Activated CD4-positive, alpha-beta T cell treated with anti-CD3 and anti-CD28 coated beads, Interleukin-2, amount 50 U/mL, for 24 hours (primary cell): Measurements from ENCODE around the gene CSF1.

Experiments
- DNase-seq, 2 donors: peaks; one replicate each; pipeline ENCODE4 v3.0.0-alpha.2; 2020; ENCODE audit warnings: low read depth in 1 of 2, low spot score in 1 of 2

Gene CSF1

DNA sequence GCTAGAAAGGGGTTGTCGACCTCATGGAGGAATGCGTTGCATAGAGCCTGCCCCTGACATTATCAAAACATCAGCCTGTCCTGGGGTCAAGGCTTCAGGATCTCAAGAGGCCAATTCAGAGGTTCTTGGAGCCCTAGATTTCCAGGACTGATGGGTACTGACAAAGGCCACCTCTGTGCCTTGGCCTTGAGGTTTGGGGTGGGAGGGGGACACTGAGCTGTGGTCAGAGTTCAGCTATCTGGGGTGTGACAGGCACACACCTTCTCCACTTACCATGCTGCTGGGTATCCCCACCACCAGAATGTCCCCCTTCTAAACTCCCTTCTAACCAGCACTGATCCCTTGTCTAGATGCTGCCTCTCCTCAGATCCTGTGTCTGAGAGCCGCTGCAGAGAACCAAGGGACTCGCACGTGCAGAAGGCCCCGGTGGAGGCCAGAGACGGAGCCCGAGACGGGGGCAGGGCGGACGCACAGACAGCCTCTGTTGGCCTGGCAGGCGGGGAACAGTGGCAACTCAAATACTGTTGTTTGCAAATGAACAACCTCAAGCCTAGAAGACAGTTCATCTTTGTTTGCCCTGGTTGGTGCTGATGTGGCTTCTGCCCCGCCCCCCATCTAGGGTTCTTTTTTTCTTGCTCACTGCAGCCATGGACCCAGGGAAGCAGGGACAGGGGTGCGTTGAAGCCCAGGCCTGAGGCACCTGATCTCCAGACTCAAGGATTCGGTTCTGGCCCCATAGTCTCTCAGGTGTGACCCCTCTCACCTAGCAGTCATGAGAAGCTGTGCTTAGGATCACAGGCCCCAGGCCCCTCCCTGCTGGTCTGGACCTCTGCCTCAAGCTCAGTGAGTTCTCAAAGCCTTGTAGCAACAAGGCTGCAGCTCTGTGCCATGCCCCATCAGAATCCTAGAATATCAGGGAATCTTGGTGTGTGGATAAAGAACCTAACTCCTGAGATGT is 28.1 kb upstream of the CSF1 start:
- no peak for DNase-seq

DNA sequence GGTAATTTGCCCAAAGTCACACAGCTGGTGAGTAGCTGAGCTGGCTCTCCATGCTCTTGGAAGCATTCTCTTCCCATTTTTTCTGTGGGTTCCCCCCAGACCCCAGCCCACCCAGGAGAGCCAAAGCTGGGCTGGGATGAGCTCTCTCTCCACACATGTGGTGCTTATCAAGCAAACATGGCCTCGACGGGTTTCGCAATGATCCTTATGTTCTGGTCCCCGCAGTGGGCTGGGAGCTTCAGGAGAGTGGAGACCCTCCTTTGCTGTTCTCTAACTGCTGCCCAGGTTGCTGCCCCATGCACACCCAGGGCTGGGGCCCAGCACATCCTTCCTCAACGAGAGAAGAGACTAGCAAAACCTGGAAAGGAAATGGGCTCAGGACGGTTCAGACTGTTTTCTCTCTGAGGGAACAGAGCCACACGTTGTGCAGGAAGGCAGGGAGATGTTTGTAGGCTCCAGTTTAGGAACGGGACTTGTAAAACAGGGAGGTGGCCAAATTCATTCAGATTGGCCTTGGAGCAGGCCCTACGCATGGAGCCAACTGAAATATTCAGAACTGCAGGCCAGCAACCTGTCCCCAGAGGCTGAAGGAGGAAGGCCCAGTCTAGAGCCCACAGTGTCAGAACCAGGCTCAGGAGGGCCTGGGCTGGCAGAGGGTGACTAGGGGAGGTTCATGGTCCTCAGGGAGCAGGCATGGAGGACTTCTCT is 27.2 kb upstream of the CSF1 start:
- no peak for DNase-seq

DNA sequence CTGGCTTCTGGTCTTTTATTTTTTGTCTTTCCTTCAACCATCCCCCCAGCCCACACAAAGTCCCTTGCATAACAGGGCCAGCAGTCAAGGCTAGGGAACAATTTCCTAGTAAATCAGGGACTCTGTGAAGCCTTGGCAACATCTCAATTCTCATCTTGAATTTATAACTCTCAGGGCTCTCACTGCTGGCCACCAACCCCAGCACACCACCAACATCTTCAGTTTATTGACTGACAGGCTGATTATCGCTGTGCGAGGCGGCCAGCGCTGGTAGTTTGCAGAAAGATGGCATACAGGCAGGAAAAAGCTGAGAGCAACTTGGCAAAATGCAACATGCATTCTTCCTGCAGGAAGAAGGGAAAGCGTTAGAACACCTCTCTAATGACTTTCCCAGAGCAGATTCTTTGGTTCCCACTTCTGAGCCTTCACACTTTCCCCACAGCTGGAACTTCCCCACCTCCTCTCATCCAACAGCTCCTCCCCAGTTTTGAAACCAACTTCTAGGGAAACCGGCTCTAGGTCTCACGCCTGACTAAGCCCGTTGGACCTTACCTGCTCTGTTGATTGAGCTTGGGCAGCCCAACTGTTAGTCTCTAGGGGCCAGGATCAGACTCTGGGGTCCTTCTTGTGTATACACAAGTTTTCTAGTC is 26.3 kb upstream of the CSF1 start:
- no peak for DNase-seq

DNA sequence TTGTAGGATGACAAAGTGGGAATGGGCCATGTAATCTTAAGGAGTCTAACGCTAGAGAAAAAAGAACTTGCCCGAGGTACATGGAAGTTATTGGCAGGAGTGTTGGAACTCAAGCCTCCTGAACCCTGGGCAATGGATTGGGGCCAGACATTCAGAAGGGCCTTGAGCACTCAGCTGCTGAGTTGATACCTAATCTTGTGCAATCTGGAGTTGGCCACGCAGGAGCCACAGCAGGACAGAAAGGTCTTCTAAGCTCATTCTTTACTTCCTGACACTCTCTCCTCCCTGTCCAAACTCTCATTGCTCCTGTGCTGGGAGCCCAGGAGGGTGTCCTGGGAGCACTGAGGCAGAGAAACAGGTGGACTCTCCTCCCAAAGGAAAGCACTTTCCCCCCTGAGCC is 25.1 kb upstream of the CSF1 start:
- DNase-seq: no peak

DNA sequence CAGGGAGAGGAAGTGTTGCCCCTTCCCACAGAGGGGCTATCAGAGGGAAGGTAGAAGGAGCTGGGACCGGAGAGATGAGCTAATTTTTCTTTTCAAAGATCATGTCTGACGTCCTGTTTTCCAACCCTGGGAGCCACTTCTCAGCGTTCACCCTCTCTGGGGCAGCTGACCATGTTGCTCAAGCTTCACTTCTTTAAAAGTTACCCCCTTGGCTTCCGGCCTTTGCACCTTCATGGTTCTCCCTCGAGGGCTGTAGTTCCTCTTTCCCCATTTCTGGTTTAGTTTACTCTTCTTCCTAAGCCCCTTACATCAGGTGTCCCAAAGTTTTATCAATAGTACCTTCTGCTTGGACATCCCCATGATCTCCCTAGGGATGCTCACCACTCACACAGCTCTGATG is 23.8 kb upstream of the CSF1 start:
- DNase-seq: no peak

DNA sequence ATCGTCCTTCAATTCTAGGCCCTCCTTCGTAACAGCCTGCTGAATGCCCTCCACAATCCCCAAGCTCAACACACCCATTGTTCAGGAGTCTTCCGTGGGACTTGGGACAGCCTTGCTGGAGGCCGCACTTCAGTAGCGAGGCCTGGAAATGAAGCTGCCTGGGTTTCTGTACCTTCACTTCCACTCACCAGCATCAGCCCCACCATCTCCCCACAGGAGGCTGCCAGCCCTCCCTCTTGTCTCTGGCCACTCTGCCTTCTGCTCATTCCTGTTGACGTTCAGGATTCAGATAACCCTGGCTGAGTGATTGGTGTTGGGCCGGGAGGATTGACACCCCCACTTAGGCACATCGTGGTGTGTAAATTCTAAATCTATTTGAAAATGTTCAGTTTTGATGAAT is 23.4 kb upstream of the CSF1 start:
- no peak for DNase-seq

DNA sequence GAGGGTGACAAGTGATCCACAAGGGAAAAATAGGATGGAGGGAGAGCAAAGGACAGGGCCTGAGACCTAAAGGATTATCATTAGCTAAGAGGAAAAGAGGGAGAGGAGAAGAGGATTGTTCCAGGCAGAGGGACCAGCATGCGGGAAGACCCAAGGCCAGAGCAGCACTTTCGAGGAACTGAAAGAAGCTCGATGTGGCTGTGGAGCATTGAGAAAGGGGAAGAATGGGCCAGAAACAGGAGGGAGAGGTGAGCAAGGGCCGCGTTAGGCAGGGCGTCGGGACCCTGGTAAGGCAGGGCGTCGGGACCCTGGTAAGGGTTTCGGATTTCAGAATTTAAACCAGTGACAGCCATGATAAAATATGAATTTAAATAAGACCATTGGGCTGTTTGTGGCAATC is 22.8 kb upstream of the CSF1 start:
- DNase-seq: no peak

DNA sequence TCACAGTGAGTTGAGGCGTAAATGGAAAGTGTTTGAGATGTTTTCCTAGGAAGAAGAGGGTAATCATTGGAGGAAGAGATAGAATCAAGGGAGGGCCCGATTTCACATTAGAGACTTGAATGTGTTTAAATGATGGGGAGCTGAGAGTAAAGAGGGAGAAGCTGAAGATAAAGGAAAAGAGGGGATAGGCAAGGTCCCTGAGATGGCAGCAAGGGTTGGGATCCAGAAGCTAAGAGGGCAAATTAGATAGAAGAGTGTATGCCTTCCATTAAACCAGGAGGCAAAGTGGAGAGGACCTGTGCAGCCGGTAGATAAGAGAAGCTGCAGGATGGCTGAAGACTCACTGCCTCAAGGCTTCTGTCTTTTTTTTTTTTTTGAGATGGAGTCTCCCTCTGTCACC is 21.6 kb upstream of the CSF1 start:
- no peak for DNase-seq

DNA sequence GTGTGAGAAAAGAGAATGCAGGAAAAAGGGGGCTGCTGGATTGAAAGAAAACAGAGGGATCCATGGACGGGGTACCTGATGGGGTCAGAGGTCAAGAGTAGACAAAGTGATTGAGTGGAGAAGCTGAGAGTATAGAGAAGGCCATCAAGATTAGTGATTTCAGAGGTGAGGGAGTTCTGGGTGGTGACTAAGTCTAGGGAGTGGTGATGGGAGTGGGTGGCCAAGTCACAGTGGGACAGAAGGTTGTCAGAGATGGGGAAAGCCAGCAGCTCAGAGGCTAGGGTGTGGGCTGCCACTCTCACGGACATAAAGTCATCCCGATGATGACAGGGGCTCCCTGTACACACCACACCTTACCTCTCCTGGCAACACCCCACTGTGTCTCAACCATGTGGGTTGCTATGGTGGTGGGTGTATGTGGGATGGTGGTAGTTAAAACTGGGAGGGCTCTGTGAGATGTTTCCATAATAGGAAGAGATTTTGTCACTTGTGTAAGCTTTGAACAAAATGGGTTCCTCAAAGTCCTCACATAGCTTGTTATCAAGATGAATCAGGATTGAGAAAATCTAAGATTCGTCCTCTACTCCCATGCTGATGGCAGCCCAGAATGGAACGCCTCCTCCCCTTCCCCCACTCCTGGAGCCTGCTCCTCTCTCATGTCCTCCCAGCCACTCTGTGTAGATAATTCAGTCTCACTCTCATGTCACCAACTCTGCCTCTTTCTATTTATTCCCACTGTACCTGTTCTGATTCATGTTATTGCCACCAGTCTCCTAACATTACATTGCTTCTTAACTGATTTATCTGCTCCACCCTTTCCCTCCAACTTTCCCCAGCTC is 20.3 kb upstream of the CSF1 start:
- peak in 1 of 2 donors; percentile 52 for DNase-seq

DNA sequence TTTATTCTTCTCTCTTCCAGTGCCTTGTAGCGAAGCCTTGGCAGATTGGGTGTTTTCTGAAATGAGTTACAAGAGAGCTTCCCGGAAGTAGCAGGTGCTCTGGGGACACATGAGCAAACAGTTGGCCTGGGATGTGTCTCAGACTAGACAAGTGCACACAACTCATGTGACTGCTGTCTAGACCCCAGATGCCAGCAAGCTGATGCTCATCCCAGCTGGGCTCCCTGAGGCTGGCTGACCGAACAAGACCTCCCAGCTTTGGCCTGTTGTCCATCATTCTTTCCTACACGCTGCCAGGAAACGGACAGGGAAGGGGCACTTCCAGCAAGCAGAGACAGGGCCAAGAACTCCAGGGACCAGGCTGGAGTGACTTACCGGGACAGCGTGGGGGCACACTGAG is 18.7 kb upstream of the CSF1 start:
- no peak for DNase-seq

DNA sequence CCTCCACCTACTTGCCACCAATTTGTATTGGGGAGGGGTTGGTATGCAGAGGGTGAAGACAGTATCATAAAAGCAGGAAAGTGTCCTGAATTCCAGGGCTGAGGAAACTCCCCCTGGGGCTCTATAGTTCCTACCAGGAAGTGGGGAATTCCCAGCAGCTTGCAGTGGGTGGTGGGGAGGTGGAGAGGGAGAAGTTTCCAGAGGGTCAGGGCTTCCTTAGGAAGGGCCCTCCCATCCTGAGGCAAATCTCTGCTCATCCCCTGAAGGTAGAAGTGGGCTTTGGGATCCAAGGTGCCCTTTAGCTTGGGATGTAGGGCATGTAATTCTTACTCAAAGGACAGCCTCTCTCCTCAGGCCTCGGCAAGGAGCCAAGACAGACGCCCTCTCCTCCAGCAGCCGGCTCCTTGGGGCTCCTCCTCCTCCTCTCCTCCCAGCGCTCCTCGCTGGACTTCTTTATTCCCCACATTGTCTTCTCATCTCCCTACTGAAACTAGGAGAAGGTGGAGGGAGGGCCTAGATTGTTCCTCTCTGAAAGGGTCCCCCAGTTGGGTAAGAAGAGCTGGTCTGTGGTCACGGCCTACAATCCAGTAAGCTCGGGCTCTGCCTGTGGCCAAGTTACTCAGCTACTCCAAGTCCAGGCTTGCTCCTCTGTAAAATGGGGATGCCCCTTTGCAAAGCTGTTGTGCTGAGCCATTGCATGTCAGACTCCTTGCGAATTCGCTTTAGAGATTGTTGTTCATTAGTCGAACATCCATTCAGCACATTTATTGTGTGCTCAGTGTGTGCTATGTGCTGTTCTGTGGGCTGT is 17.9 kb upstream of the CSF1 start:
- no peak for DNase-seq

DNA sequence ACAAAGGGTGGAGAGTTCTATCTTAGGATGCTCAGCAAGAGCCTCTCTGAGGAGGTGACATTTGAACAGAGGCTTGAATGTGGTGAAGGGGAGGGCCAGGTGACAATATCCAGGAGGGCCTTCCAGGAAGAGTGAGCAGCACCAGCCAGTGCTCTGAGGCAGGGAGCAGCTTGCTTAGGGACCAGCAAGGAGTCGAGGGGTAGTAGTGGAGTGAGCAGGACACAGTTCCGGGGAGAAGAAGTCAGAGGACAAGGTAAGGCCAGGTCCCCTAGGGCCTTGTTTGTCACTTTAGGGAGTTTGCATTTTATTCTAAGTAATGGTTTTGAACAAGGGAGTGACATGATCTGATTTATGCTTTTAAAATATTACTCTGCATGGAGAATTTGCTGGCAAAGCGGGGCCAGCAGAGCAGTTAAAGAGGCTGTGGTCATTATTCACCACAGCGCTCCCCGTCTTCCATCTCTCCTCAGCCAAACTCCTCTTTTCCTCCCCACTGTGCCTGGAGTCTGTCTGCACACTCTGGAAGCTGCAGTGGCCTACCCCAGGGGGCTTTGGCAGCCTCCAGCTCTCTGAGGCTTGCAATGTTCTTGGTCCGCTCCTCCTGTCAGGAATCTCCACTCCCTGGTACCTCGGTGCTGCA is 17.0 kb upstream of the CSF1 start:
- DNase-seq: no peak

DNA sequence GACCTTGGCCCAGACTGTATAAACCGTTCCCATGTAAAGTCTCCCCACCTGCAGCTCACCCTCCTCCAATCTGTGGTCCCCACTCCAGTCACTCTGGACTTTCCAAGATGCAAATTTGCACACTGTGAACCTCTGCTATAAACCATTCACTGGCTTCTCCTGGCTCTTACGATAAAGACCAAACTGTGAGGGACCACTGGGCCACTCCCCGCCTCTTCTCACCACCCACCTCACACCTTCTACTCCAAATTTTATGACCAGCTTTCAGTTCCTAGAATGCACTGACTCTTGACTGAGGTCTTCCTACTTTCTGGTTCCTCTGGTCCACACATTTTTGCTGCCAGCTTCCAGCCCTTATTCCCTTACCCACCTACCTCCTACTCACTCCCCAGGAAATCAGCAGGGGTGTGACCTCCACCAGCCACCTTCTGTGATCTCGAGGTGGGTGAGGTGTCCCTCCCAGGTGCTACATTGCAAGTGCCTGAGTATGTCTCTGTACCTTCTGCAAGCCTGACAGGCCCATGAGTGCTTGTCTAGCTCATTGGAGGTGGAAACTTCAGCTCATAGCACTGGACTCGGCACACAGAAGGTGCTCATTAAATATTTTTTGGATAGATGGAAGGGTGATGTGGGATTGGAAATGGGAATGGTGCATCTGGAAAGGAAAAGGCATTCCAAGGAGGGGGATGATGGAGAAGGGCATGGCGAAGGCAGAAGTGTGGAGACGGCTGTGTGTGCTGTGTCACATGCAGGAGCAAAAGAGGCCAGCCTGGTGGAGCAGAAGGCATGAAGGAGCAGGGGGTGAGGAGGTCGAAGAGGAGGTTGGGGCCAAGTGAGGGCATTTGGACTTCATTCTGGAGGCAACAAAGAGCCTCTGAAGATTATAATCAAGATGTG is 15.6 kb upstream of the CSF1 start:
- DNase-seq: no peak

DNA sequence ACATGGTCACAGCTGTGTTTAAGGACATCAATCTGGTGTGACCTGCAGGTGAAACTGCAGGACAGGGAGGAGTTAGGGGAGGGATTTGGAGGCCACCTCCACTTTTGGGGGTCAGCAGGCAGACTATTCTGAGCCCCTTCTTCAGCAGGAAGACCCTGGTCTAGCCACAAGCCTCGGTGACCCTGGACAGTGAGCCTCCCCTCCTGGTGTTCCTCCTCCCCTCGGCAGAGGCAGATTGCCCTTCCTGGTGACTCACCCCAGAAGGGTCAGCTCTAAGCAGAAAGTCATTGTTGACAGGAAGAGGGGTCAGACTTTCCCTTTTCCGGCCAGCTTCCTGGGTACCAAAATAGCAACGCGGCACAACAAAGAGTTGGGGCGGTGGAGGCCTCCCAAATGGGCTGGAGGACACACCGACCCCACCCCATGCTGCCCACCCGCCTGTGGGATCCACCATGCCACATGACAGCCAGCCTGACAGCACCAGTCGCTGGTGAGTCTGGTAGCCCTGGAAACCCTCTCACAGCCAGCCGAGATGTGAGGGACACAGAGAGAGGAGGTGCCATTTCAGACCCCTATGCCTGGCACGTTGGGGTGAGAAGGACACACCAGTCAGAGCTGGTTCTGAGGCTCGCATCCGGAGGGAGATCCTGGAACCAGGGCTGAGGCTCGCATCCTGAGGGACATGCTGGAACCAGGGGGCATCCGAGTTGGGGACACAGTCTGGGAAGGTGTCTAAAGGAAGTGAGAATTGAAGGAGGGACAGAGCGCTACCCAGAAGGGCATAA is 14.7 kb upstream of the CSF1 start:
- DNase-seq: no peak

DNA sequence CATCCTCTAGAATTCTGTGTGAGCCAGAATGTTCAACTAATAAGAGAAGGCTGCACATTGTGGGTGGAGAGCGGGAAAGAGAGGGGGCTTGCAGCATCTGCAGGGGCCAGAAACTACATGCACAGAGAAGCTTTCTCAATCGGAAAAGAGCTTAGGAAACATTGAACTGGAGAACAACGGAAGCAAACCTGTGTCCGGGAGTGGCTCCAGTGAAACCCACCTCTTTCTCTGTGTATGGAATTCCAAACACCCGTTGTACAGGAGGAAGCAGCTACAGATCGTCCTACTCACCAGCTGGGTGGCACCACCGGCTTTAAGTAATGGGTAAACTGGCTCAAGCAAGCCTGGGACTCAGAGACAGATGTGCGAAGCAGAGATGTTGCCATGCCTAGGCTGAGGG is 14.0 kb upstream of the CSF1 start:
- DNase-seq: no peak

DNA sequence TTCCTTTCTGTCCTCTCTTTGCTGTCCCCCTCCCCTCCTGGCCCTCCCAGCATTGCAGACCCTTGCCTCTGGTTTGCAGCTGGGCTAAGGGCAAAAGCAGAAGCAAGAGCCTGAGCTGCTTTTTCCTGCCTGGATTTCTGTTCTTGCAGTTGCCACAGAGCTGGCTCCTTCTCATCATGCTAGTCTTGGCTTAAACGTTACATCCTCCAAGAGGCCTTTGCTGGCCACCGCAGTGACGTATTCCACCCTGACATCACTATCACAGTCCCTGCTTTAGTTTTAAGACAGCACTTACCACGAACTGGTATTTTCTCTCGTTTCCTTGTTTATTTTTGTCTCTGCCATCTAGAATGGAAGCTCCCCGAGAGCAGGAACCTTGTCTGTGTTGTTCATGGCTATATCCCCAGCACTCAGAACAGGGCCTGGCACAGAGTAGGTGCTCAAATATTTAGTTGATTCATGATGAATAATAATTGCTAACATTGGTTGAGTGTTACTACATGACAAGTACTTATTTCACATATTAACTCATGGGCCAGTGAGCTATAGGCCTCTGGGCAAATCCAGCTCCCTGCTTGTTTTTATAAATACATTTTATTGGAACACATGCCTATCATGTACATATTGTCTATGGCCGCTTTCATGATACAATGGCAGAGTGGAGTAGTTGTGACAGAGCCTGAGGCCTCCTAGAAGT is 13.2 kb upstream of the CSF1 start:
- DNase-seq: no peak

DNA sequence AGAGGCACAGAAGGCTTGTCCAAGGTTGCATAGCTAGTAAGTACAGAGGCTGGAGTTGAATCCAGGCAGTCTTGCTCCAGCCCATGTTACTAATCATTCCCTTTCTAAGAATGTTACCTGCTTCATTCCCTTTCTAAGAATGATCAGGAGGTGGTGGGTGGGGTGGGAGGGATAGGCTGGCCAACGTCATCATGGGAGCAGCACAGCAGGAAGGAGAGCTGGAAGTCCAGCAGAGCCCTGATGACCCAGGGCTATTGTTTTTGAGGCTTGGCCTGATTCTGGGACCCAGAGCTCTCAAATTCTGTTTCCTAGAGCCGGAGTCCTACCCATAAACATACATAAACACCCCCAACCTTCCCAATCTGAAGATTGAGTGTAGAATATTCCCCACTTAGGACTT is 11.8 kb upstream of the CSF1 start:
- DNase-seq: no peak
